K562 (cell line): ENCODE data around the gene CSTF1. TPM values are rescaled to one million over a fixed set of nuclear protein-coding genes. Genes with fewer than 3 reads are reported as not detected.

Experiments
- ATAC-seq: fragments of 200-7000 bp; cut with Tn5 transposase; 3 replicates; pipeline ENCODE4 v1.9.1; 2020; ENCODE audit warnings: moderate library complexity
- BruUV-seq: library from RNA; stranded (reverse); fragments of 400-500 nt; replicated peaks from 2 replicates; lab custom pipeline; 2021; lab: Mats Ljungman, UMichigan
- CTCF ChIA-PET: fragments of 300-600 bp; formaldehyde crosslinking; extraction: SDS; loops from one replicate; lab custom pipeline; 2021; ENCODE audit warnings: low intra/inter-chr PET ratio; lab: Yijun Ruan, JAX
- POLR2A ChIA-PET: fragments of 300-600, 350-650 bp; sonication (Branson Sonifier 250); formaldehyde crosslinking; extraction: SDS; loops from one replicate; lab custom pipeline; 2021; ENCODE audit warnings: antibody characterized with exemption, inconsistent platforms; lab: Yijun Ruan, JAX
- DNase-seq, 4 experiments: peaks; one replicate each; pipeline versions ENCODE4 v3.0.0 to v3.0.0-alpha.2; 2011 to 2018; ENCODE audit warnings: low spot score in 3 of 4, mixed read lengths in 3 of 4; ENCODE audit errors: extremely low read depth in 1 of 4
- FAIRE-seq: peaks from 2 replicates; lab custom pipeline; 2011; peaks lifted over from hg19 to GRCh38; lab: Jason Lieb, UNC
- H2AFZ ChIP-seq: 2 replicates; pipeline ENCODE4 v1.6.0; 2011; ENCODE audit warnings: low read depth, low read length, control low read depth, inconsistent platforms
- H3K27ac ChIP-seq: fragments of 200-600 bp; 3 replicates; pipeline ENCODE4 v1.8.0; 2011; ENCODE audit warnings: low read depth, mild to moderate bottlenecking, control low read depth, inconsistent platforms, low read length, moderate library complexity, mixed read lengths; ENCODE audit errors: extremely low read depth
- H3K27me3 ChIP-seq, 2 experiments: fragments of 300-600 bp in 1 of 2; 2 replicates in 1 of 2; 3 replicates in 1 of 2; pipeline versions ENCODE4 v1.6.0 to v1.8.0; 2011; ENCODE audit warnings: inconsistent platforms in 2 of 2, low read length in 2 of 2, mild to moderate bottlenecking in 1 of 2, mixed read lengths in 1 of 2, moderate library complexity in 1 of 2; ENCODE audit not compliant: control insufficient read depth in 2 of 2, insufficient read depth in 2 of 2
- H3K36me3 ChIP-seq: fragments of 300-600 bp; 3 replicates; pipeline ENCODE4 v1.8.0; 2011; ENCODE audit warnings: mild to moderate bottlenecking, low read length, inconsistent platforms; ENCODE audit not compliant: control insufficient read depth, insufficient read depth
- H3K4me1 ChIP-seq, 2 experiments: fragments of 200-600 bp in 1 of 2; replicated peaks in 1 of 2; 2 replicates in 1 of 2; 3 replicates in 1 of 2; pipeline versions ENCODE4 v1.5.1 to v1.8.0; 2011; ENCODE audit warnings: inconsistent platforms in 2 of 2, low read length in 2 of 2, mild to moderate bottlenecking in 1 of 2, mixed read lengths in 1 of 2, moderate library complexity in 1 of 2; ENCODE audit not compliant: control insufficient read depth in 2 of 2, insufficient read depth in 2 of 2
- H3K4me2 ChIP-seq: 2 replicates; pipeline ENCODE4 v1.6.1; 2011; ENCODE audit warnings: low read length, control low read depth, inconsistent platforms, mixed read lengths; ENCODE audit not compliant: insufficient read depth
- H3K4me3 ChIP-seq: fragments of 200-600 bp; sonication (generic), shearing (Covaris generic); 2 replicates; pipeline ENCODE4 v1.5.1; 2016; ENCODE audit warnings: control low read depth, inconsistent platforms
- H3K79me2 ChIP-seq: fragments of 200-600 bp; 3 replicates; pipeline ENCODE4 v1.8.0; 2011; ENCODE audit warnings: low read length, inconsistent platforms; ENCODE audit not compliant: control insufficient read depth, insufficient read depth
- H3K9ac ChIP-seq, 2 experiments: 2 replicates each; pipeline versions ENCODE4 v1.6.0 to v1.6.1; 2011; ENCODE audit warnings: low read depth in 2 of 2, low read length in 2 of 2, control low read depth in 1 of 2, inconsistent platforms in 1 of 2, mild to moderate bottlenecking in 1 of 2, mixed read lengths in 1 of 2; ENCODE audit not compliant: insufficient read depth in 1 of 2
- H3K9me1 ChIP-seq: one replicate; pipeline ENCODE4 v1.6.0; 2011; ENCODE audit warnings: inconsistent platforms, mild to moderate bottlenecking, low read length, moderate library complexity; ENCODE audit not compliant: control insufficient read depth, insufficient read depth
- H3K9me3 ChIP-seq: replicated peaks from 2 replicates; pipeline ENCODE4 v1.5.1; 2011; ENCODE audit warnings: low read depth, low read length, inconsistent platforms; ENCODE audit not compliant: control insufficient read depth, insufficient read depth
- H4K20me1 ChIP-seq: replicated peaks from 2 replicates; pipeline ENCODE4 v1.6.1; 2011; ENCODE audit warnings: low read length, inconsistent platforms, mixed read lengths; ENCODE audit not compliant: control insufficient read depth, insufficient read depth
- ATF7 ChIP-seq: fragments of 450-650 bp; IDR thresholded peaks from 2 replicates; pipeline ENCODE4 v1.7.1; 2014; ENCODE audit warnings: mild to moderate bottlenecking, moderate library complexity
- FOXA3 ChIP-seq, 2 experiments: fragments of 450-650 bp in 1 of 2; sonication (generic) in 1 of 2; formaldehyde crosslinking; IDR thresholded peaks in 1 of 2; conservative IDR thresholded peaks in 1 of 2; 2 replicates each; pipeline versions ENCODE4 v1.4.0 to v1.8.0; 2020 to 2022; ENCODE audit warnings: mild to moderate bottlenecking in 2 of 2, missing genetic modification reagents in 1 of 2
- MTA3 ChIP-seq: fragments of 450-650 bp; formaldehyde crosslinking; IDR thresholded peaks from 2 replicates; pipeline ENCODE4 v1.6.1; 2017; ENCODE audit warnings: mild to moderate bottlenecking, borderline replicate concordance
- NRF1 ChIP-seq, 2 experiments: fragments of 450-650 bp; IDR thresholded peaks in 1 of 2; conservative IDR thresholded peaks in 1 of 2; 2 replicates each; pipeline ENCODE4 v1.6.1; 2014; ENCODE audit warnings: mild to moderate bottlenecking in 2 of 2
- TCF3 ChIP-seq: sonication (generic); formaldehyde crosslinking; IDR thresholded peaks from 2 replicates; pipeline ENCODE4 v1.4.0; 2020; ENCODE audit warnings: mild to moderate bottlenecking, missing genetic modification reagents
- ZBTB7A ChIP-seq: IDR thresholded peaks from 2 replicates; pipeline ENCODE4 v1.6.1; 2011; ENCODE audit warnings: low read depth, mild to moderate bottlenecking, low read length, moderate library complexity, borderline replicate concordance; ENCODE audit not compliant: control insufficient read depth
- ZNF766 ChIP-seq: fragments of 200-800 bp; sonication (Bioruptor generic); conservative IDR thresholded peaks from 2 replicates; pipeline ENCODE4 v1.6.1; 2016; ENCODE audit warnings: missing genetic modification characterization, missing compliant biosample characterization
- WGBS: fragments of 100-300 bp; shearing (Covaris generic); methylation state at CpG from one replicate; pipeline ENCODE4 v1.1.6; 2016; ENCODE audit warnings: low coverage, mixed read lengths; ENCODE audit not compliant: insufficient coverage; ENCODE audit errors: missing lambda C conversion rate; 5-methylcytosine and 5-hydroxymethylcytosine counted together
- in situ Hi-C: fragments of 300-500 bp; cut with MboI; formaldehyde crosslinking; loops from 4 replicates; pipeline ENCODE4 v1.15.0; 2018; ENCODE audit warnings: inconsistent platforms, mixed read lengths
- intact Hi-C: fragments of 100-400 bp; cut with micrococcal nuclease; formaldehyde crosslinking; loops from 2 replicates; pipeline ENCODE4 v1.14.2; 2022
- polyA plus RNA-seq, 8 experiments: library from polyadenylated mRNA; depleted of rRNA in 4 of 8; stranded (reverse) in 5 of 8; unstranded in 3 of 8; fragments of >200 nt; fragmentation: Nextera tagmentation in 2 of 8; fragmentation: Illumina TruSeq in 1 of 8; extraction: Ambion mirVana in 2 of 8; extraction: Trizol in 1 of 8; gene quantifications; 2 replicates each; pipeline versions ENCODE4 v1.2.1 to v1.2.3, GENCODE V29; 2011 to 2014; ENCODE audit warnings: inconsistent platforms in 1 of 8, missing spikeins in 1 of 8
- total RNA-seq, 7 experiments: library from RNA; depleted of rRNA in 6 of 7; stranded (reverse); fragments of >200 nt in 6 of 7; fragmentation: Illumina TruSeq in 2 of 7; extraction: Trizol in 2 of 7; gene quantifications; 2 replicates each; pipeline versions ENCODE4 v1.2.1 to v1.2.3, GENCODE V29; 2011 to 2021; ENCODE audit warnings: low replicate concordance in 1 of 7
- TF ChIP-seq, protein P1 (sequence below): fragments of 250-450 bp; sonication (Bioruptor Pico); IDR thresholded peaks from 2 replicates; pipeline ENCODE4 v1.9.0; 2021; ENCODE audit warnings: mild to moderate bottlenecking, inconsistent platforms
- TF ChIP-seq, protein P2 (sequence below), 2 experiments: fragments of 450-650 bp; formaldehyde crosslinking in 1 of 2; IDR thresholded peaks; 2 replicates each; pipeline versions ENCODE4 v1.4.0 to v1.6.1; 2014 to 2020; ENCODE audit warnings: mild to moderate bottlenecking in 2 of 2, borderline replicate concordance in 1 of 2, low read depth in 1 of 2

CSTF1 gene
- total and polyA plus RNA-seq, 9 of the 15 experiments (the other 6 are each of a cell fraction or from before 2014, with no cell fraction given) = 30.8 to 110 (median 53.4) TPM

DNA sequence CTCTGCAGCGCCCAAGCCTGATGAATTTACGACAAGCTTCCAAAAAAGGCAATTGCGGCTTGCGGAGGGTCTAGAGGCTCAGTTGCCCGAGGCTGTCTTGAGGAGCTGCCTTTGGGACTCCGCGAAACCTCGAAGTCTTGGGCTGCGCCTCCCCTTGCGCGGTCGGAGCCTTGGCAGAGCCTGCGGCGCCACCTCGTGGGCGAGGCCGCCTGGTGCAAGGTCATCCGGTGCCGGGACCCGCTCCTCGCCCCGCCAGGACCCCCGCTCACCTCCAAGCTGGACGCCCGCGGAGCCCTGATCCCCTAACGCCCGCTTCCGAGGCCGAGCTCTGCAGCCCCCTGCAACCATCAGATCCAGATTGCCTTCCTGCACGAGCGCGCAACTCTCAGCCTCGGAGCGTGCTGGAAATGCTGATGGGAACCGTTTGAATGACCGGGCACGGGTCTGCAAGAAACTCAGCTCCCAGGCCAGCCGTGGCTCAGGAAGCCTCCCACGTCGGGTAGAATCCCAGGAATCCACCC is 48.5 kb upstream of the CSTF1 start:
- Histone ChIP-seq H3K4me3 (no peak overlapping the region), H2AFZ (peak overlapping the region; percentile 64), H3K27me3 (peaks cover 3 to 20% of the 10 kb centered on the region in 2 experiments; a peak in 2 of 5 replicates), H3K9me3 (no peaks in the 10 kb centered on the region), H4K20me1 (no peaks in the 10 kb centered on the region), H3K4me2 (peak overlapping the region; percentile 58), H3K9me1 (no peaks in the 10 kb centered on the region), H3K9ac (peak overlapping the region in 1 of 2 experiments; percentile 55; a peak in 1 of 4 replicates), H3K4me1 (peaks cover 0 to 6% of the 10 kb centered on the region in 2 experiments; a peak in 2 of 5 replicates), H3K36me3 (no peaks in the 10 kb centered on the region), H3K79me2 (no peaks in the 10 kb centered on the region), H3K27ac (no peak overlapping the region)
- ATAC-seq (peak; percentile 100), FAIRE-seq (no peak), DNase-seq (peak; percentile 76 to 83 (median 82))
- 5% methylated on average over 39 of the region's 41 CpGs for WGBS
- POLR2A ChIA-PET = interaction anchor here (0.6 to 0.9 kb wide), 2 partner anchors 15 to 41 kb away, joined by 3 to 4 read pairs; partner anchors contain the start of gene FAM210B
- in situ Hi-C loops (loop anchor here (10.0 kb wide), 2 partner anchors 89 to 1659 kb away; no protein-coding TSS in a partner anchor), intact Hi-C loops (loop anchor here (2.0 to 5.0 kb wide), 4 partner anchors 95 to 1695 kb away; partner anchors contain the start of gene MC3R)
- no TSS peak for BruUV-seq
- CTCF ChIA-PET = interaction anchor here (0.7 to 0.8 kb wide), 4 partner anchors 95 to 1694 kb away, joined by 3 to 5 read pairs (median 4); partner anchors contain the start of gene MC3R
- TF ChIP-seq FOXA3 (CRISPR knock-in tag; conservative IDR thresholded peaks at IDR 0.05 in 1 of 2, IDR thresholded peaks at IDR 0.05 in 1 of 2) = no peak
- TF ChIP-seq ATF7 = 0 out of 2 replicates have a peak, but pooled peaks have one; percentile 20
- TF ChIP-seq TCF3 (CRISPR knock-in tag) = no peak
- TF ChIP-seq ZNF766 = 0 out of 2 replicates have a peak, but pooled peaks have one; percentile 55
- TF ChIP-seq, protein P1, sequence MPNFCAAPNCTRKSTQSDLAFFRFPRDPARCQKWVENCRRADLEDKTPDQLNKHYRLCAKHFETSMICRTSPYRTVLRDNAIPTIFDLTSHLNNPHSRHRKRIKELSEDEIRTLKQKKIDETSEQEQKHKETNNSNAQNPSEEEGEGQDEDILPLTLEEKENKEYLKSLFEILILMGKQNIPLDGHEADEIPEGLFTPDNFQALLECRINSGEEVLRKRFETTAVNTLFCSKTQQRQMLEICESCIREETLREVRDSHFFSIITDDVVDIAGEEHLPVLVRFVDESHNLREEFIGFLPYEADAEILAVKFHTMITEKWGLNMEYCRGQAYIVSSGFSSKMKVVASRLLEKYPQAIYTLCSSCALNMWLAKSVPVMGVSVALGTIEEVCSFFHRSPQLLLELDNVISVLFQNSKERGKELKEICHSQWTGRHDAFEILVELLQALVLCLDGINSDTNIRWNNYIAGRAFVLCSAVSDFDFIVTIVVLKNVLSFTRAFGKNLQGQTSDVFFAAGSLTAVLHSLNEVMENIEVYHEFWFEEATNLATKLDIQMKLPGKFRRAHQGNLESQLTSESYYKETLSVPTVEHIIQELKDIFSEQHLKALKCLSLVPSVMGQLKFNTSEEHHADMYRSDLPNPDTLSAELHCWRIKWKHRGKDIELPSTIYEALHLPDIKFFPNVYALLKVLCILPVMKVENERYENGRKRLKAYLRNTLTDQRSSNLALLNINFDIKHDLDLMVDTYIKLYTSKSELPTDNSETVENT (CRISPR knock-in tag) = 0 out of 2 replicates have a peak, but pooled peaks have one; percentile 22
- peak; percentile 41; the same call in 1 of the 2 replicates for TF ChIP-seq MTA3
- peak; percentile 16 to 43; a peak in 1 of 4 replicates for TF ChIP-seq NRF1 (conservative IDR thresholded peaks at IDR 0.05 in 1 of 2, IDR thresholded peaks at IDR 0.05 in 1 of 2)
- TF ChIP-seq ZBTB7A = peak; percentile 88; the same call in 1 of the 2 replicates
- TF ChIP-seq, protein P2, sequence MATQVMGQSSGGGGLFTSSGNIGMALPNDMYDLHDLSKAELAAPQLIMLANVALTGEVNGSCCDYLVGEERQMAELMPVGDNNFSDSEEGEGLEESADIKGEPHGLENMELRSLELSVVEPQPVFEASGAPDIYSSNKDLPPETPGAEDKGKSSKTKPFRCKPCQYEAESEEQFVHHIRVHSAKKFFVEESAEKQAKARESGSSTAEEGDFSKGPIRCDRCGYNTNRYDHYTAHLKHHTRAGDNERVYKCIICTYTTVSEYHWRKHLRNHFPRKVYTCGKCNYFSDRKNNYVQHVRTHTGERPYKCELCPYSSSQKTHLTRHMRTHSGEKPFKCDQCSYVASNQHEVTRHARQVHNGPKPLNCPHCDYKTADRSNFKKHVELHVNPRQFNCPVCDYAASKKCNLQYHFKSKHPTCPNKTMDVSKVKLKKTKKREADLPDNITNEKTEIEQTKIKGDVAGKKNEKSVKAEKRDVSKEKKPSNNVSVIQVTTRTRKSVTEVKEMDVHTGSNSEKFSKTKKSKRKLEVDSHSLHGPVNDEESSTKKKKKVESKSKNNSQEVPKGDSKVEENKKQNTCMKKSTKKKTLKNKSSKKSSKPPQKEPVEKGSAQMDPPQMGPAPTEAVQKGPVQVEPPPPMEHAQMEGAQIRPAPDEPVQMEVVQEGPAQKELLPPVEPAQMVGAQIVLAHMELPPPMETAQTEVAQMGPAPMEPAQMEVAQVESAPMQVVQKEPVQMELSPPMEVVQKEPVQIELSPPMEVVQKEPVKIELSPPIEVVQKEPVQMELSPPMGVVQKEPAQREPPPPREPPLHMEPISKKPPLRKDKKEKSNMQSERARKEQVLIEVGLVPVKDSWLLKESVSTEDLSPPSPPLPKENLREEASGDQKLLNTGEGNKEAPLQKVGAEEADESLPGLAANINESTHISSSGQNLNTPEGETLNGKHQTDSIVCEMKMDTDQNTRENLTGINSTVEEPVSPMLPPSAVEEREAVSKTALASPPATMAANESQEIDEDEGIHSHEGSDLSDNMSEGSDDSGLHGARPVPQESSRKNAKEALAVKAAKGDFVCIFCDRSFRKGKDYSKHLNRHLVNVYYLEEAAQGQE (IDR thresholded peaks at IDR 0.05; ENCODE audit: borderline replicate concordance) = peak; percentile 63
- TF ChIP-seq, protein P2 (CRISPR knock-in tag; IDR thresholded peaks at IDR 0.05; ENCODE audit: low read depth) = no peak
